ENCODE data around the gene PTTG1. TPM values are rescaled to one million over a fixed set of nuclear protein-coding genes. Genes with fewer than 3 reads are reported as not detected.

Gene PTTG1
- polyA plus RNA-seq (2011; rRNA removed) (45.5 and 67.4 TPM in 2 replicates), polyA minus RNA-seq (2011; rRNA and poly(A)+ RNA removed) (24.3 and 29.1 TPM in 2 replicates)

DNA sequence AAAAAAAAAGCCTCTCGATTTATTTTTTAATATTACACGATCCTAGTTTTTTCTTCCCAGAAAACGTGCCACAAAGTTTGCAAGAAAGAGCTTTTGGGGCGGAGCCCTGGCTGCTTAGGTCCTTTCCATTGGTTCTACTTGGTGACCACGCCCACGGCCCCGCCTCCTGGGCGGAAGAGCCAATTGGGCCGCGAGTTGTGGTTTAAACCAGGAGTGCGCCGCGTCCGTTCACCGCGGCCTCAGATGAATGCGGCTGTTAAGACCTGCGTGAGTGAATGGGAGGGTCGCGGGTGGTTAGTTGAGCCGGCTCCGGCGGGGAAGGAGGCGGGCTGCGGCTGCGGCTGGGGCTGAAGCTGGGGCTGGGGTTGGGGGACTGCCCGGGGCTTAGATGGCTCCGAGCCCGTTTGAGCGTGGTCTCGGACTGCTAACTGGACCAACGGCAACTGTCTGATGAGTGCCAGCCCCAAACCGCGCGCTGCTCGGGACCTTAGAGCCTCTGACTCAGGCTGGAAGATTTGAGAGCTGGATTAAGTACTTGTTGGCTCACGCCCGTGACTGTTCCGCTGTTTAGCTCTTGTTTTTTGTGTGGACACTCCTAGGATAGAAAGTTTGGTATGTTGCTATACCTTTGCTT, at the start of gene PTTG1:
TSS of gene PTTG1 (plus strand) at position 231 of the 634 bp plus-strand sequence. CDS start 458 bp downstream, outside the sequence.
- CTCF ChIA-PET = interaction anchor here (0.6 to 5.3 kb wide), 3 partner anchors 17 to 417 kb away, joined by 7 to 113 read pairs (median 8); no protein-coding TSS in a partner anchor
- DNase-seq (ENCODE audit: low read depth, low spot score) = peak; percentile 88
- POLR2A ChIA-PET = interaction anchor here (0.6 to 1.4 kb wide), 8 partner anchors 11 to 422 kb away, joined by 3 to 10 read pairs (median 4); partner anchors contain the start of gene FAM200C
- Histone ChIP-seq H3K9me3 (ENCODE audit: control insufficient read depth, insufficient read depth, low read length) (no peaks in the 10 kb centered on the region), H3K4me3 (ENCODE audit: low read depth, low read length) (peak within 1 kb of the TSS; percentile 73), H3K27ac (ENCODE audit: low read depth, low read length) (peak within 1 kb of the TSS; percentile 88), H3K27me3 (ENCODE audit: control insufficient read depth, insufficient read depth, low read length) (no peaks in the 10 kb centered on the region)
- no peak for TF ChIP-seq CTCF (IDR thresholded peaks at IDR 0.05; ENCODE audit: low read depth, low read length)

- TF ChIP-seq CTCF (IDR thresholded peaks at IDR 0.05; ENCODE audit: low read depth, low read length) = no peak
- no peak overlapping the region for H3K4me3 ChIP-seq (ENCODE audit: low read depth, low read length)
- no peak overlapping the region for H3K27ac ChIP-seq (ENCODE audit: low read depth, low read length)
- peaks cover 15% of the 10 kb centered on the region for H3K27me3 ChIP-seq (ENCODE audit: control insufficient read depth, insufficient read depth, low read length)
- DNase-seq (ENCODE audit: low read depth, low spot score) = no peak
- POLR2A ChIA-PET = no interaction called here
- CTCF ChIA-PET = interaction anchor here (0.5 to 7.6 kb wide), 3 partner anchors 15 to 353 kb away, joined by 3 to 55 read pairs (median 23); no protein-coding TSS in a partner anchor
- H3K9me3 ChIP-seq (ENCODE audit: control insufficient read depth, insufficient read depth, low read length) = no peaks in the 10 kb centered on the region
These were observed 46.5 kb upstream of the PTTG1 start for GRCh38 chr5:160375166-160375565.

GRCh38 chr5:160375701-160376100, 46.0 kb upstream of the PTTG1 start:
- no peak for TF ChIP-seq CTCF (IDR thresholded peaks at IDR 0.05; ENCODE audit: low read depth, low read length)
- ChIA-PET POLR2A (no interaction called here), CTCF (interaction anchor here (4.8 to 7.6 kb wide), 2 partner anchors 15 to 354 kb away, joined by 23 to 55 read pairs; no protein-coding TSS in a partner anchor)
- Histone ChIP-seq H3K4me3 (ENCODE audit: low read depth, low read length) (no peak overlapping the region), H3K27ac (ENCODE audit: low read depth, low read length) (no peak overlapping the region), H3K9me3 (ENCODE audit: control insufficient read depth, insufficient read depth, low read length) (no peaks in the 10 kb centered on the region), H3K27me3 (ENCODE audit: control insufficient read depth, insufficient read depth, low read length) (peaks cover 15% of the 10 kb centered on the region)
- no peak for DNase-seq (ENCODE audit: low read depth, low spot score)

DNA sequence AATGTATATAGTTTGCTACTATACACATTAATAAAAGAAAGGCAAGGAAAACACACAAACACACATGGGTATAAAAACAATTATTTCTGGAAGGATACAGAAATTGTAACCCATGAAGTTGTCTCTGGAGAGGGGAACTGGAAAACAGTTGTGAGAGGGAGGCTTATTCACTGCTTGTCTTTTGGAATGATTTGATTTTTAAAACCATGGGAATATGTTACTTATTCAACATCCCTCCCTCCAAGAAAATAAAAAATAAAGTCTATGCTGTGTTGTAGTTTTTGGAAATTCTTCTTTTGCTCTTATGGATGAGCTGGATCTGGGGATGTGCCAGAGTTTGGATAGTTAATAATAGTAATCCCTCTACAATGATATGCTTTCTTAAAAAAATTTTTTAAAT, 45.2 kb upstream of the PTTG1 start:
- no peak overlapping the region for H3K4me3 ChIP-seq (ENCODE audit: low read depth, low read length)
- H3K9me3 ChIP-seq (ENCODE audit: control insufficient read depth, insufficient read depth, low read length) = no peaks in the 10 kb centered on the region
- TF ChIP-seq CTCF (IDR thresholded peaks at IDR 0.05; ENCODE audit: low read depth, low read length) = no peak
- ChIA-PET POLR2A (no interaction called here), CTCF (interaction anchor here (1.0 to 7.6 kb wide), 3 partner anchors 14 to 355 kb away, joined by 4 to 55 read pairs (median 23); no protein-coding TSS in a partner anchor)
- DNase-seq (ENCODE audit: low read depth, low spot score) = no peak
- peaks cover 15% of the 10 kb centered on the region for H3K27me3 ChIP-seq (ENCODE audit: control insufficient read depth, insufficient read depth, low read length)
- no peak overlapping the region for H3K27ac ChIP-seq (ENCODE audit: low read depth, low read length)

- no peak overlapping the region for H3K4me3 ChIP-seq (ENCODE audit: low read depth, low read length)
- peaks cover 15% of the 10 kb centered on the region for H3K27me3 ChIP-seq (ENCODE audit: control insufficient read depth, insufficient read depth, low read length)
- POLR2A ChIA-PET = no interaction called here
- CTCF ChIA-PET = interaction anchor here (1.0 to 7.6 kb wide), 4 partner anchors 13 to 356 kb away, joined by 4 to 55 read pairs (median 14); no protein-coding TSS in a partner anchor
- H3K9me3 ChIP-seq (ENCODE audit: control insufficient read depth, insufficient read depth, low read length) = no peaks in the 10 kb centered on the region
- no peak overlapping the region for H3K27ac ChIP-seq (ENCODE audit: low read depth, low read length)
- DNase-seq (ENCODE audit: low read depth, low spot score) = no peak
- TF ChIP-seq CTCF (IDR thresholded peaks at IDR 0.05; ENCODE audit: low read depth, low read length) = no peak
These were observed 44.0 kb upstream of the PTTG1 start for GRCh38 chr5:160377651-160378050.
